A549 (cell line): ENCODE results near the gene RNF217. TPM values are rescaled to one million over a fixed set of nuclear protein-coding genes. Genes with fewer than 3 reads are reported as not detected.

ENCODE experiments used
- ATAC-seq, 2 experiments: fragments of 200-7000 bp in 1 of 2; fragments of >200 bp in 1 of 2; cut with Nextera tagmentation in 1 of 2; cut with Tn5 transposase in 1 of 2; 3 replicates each; pipeline versions ENCODE4 v1.8.0 to v1.9.1; 2018 to 2020; ENCODE audit warnings: mild to moderate bottlenecking in 1 of 2, moderate library complexity in 1 of 2
- CTCF ChIA-PET: fragments of 300-600 bp; sonication (Branson Sonifier 250); formaldehyde crosslinking; extraction: SDS; loops from one replicate; lab custom pipeline; 2021; ENCODE audit warnings: antibody characterized with exemption, inconsistent platforms; lab: Yijun Ruan, JAX
- POLR2A ChIA-PET: fragments of 350-600 bp; formaldehyde crosslinking; extraction: SDS; loops from one replicate; lab custom pipeline; 2021; ENCODE audit warnings: antibody characterized with exemption, inconsistent platforms; lab: Yijun Ruan, JAX
- DNase-seq, 2 experiments: peaks; one replicate each; pipeline versions ENCODE4 v3.0.0 to v3.0.0-alpha.2; 2011 to 2016; ENCODE audit warnings: low read depth in 1 of 2, low spot score in 1 of 2
- FAIRE-seq: peaks from 2 replicates; lab custom pipeline; 2011; peaks lifted over from hg19 to GRCh38; lab: Jason Lieb, UNC
- H3K27ac ChIP-seq, 2 experiments: fragments of >200 bp; sonication (Bioruptor Twin); formaldehyde crosslinking; 3 replicates each; pipeline ENCODE4 v1.5.1; 2016 to 2017
- H3K4me1 ChIP-seq: fragments of >200 bp; sonication (Bioruptor Twin); formaldehyde crosslinking; 3 replicates; pipeline ENCODE4 v1.6.1; 2016
- H3K4me2 ChIP-seq: fragments of >200 bp; sonication (Bioruptor Twin); formaldehyde crosslinking; 3 replicates; pipeline ENCODE4 v1.6.1; 2016
- H3K4me3 ChIP-seq: fragments of >200 bp; sonication (Bioruptor Twin); formaldehyde crosslinking; 3 replicates; pipeline ENCODE4 v1.5.1; 2016
- H3K9me3 ChIP-seq: fragments of >200 bp; sonication (Bioruptor Twin); formaldehyde crosslinking; 3 replicates; pipeline ENCODE4 v1.6.1; 2016
- BHLHE40 ChIP-seq: IDR thresholded peaks from 2 replicates; pipeline ENCODE4 v1.6.1; 2012; ENCODE audit warnings: low read depth, low read length, inconsistent platforms
- CBX2 ChIP-seq: fragments of 200-600 bp; sonication (generic); IDR thresholded peaks from 2 replicates; pipeline ENCODE4 v1.6.1; 2016; ENCODE audit warnings: low read depth, mild to moderate bottlenecking, borderline replicate concordance
- CEBPB ChIP-seq, 2 experiments: fragments of >200 bp in 1 of 2; sonication (Bioruptor Twin) in 1 of 2; formaldehyde crosslinking in 1 of 2; IDR thresholded peaks; 2 replicates each; pipeline ENCODE4 v1.6.1; 2012 to 2016
- EHF ChIP-seq: fragments of 250-450 bp; sonication (Bioruptor Pico); IDR thresholded peaks from 2 replicates; pipeline ENCODE4 v1.5.0; 2020; ENCODE audit warnings: mild to moderate bottlenecking
- FOSL2 ChIP-seq, 2 experiments: fragments of 450-650 bp in 1 of 2; fragments of >200 bp in 1 of 2; sonication (Bioruptor Twin) in 1 of 2; formaldehyde crosslinking; IDR thresholded peaks; 2 replicates each; pipeline versions ENCODE4 v1.5.0 to v1.6.1; 2016 to 2020; ENCODE audit warnings: mild to moderate bottlenecking in 1 of 2, moderate library complexity in 1 of 2
- GATA3 ChIP-seq: IDR thresholded peaks from 2 replicates; pipeline ENCODE4 v1.6.1; 2012; ENCODE audit warnings: borderline replicate concordance
- HEYL ChIP-seq: fragments of 250-450 bp; sonication (Bioruptor Pico); IDR thresholded peaks from 2 replicates; pipeline ENCODE4 v1.8.0; 2021; ENCODE audit warnings: mild to moderate bottlenecking, moderate library complexity
- KDM5A ChIP-seq: fragments of 200-600 bp; sonication (generic); IDR thresholded peaks from 2 replicates; pipeline ENCODE4 v1.6.1; 2016; ENCODE audit warnings: antibody characterized with exemption, mild to moderate bottlenecking
- NPAS2 ChIP-seq: fragments of 250-450 bp; sonication (Bioruptor Pico); IDR thresholded peaks from 2 replicates; pipeline ENCODE4 v1.8.0; 2022; ENCODE audit warnings: mild to moderate bottlenecking, moderate library complexity, borderline replicate concordance
- PHF8 ChIP-seq: fragments of 200-600 bp; sonication (generic); IDR thresholded peaks from 2 replicates; pipeline ENCODE4 v1.6.1; 2016; ENCODE audit warnings: low read depth, mild to moderate bottlenecking, antibody characterized with exemption, moderate library complexity, borderline replicate concordance
- RAD21 ChIP-seq, 2 experiments: fragments of >200 bp in 1 of 2; sonication (Bioruptor Twin) in 1 of 2; formaldehyde crosslinking in 1 of 2; IDR thresholded peaks in 1 of 2; conservative IDR thresholded peaks in 1 of 2; 2 replicates in 1 of 2; 3 replicates in 1 of 2; pipeline ENCODE4 v1.6.1; 2012 to 2018; ENCODE audit warnings: inconsistent platforms in 1 of 2
- SREBF2 ChIP-seq: fragments of 450-650 bp; IDR thresholded peaks from 2 replicates; pipeline ENCODE4 v1.6.1; 2014; ENCODE audit warnings: mild to moderate bottlenecking, moderate library complexity
- ZFP36 ChIP-seq: fragments of 450-650 bp; IDR thresholded peaks from 2 replicates; pipeline ENCODE4 v1.6.1; 2014; ENCODE audit warnings: borderline replicate concordance; ENCODE audit not compliant: partially characterized antibody
- ZNF302 ChIP-seq: fragments of 250-450 bp; sonication (Bioruptor Pico); IDR thresholded peaks from 2 replicates; pipeline ENCODE4 v1.9.0; 2021; ENCODE audit warnings: inconsistent platforms, mild to moderate bottlenecking, moderate library complexity
- whole genome bisulfite sequencing: methylation state at CpG from one replicate; pipeline ENCODE4 v1.1.6; 2017; ENCODE audit errors: missing lambda C conversion rate; 5-methylcytosine and 5-hydroxymethylcytosine counted together
- polyA plus RNA-seq, 4 experiments: library from polyadenylated mRNA; depleted of rRNA in 3 of 4; stranded (reverse); fragments of >200 nt; fragmentation: RNase III in 1 of 4; extraction: RNeasy Plus Mini Kit Qiagen cat#74134 plus additional on column Dnase treatment in 1 of 4; gene quantifications; 2 replicates in 3 of 4; 3 replicates in 1 of 4; pipeline ENCODE4 v1.2.3, GENCODE V29; 2011 to 2017
- TF ChIP-seq, protein P1 (sequence below): fragments of >200 bp; sonication (Bioruptor Twin); formaldehyde crosslinking; IDR thresholded peaks from 2 replicates; pipeline ENCODE4 v1.6.1; 2016
- TF ChIP-seq, protein P2 (sequence below): fragments of 250-450 bp; sonication (Bioruptor Pico); IDR thresholded peaks from 2 replicates; pipeline ENCODE4 v1.5.0; 2020; ENCODE audit warnings: low read depth, mild to moderate bottlenecking, moderate library complexity
- TF ChIP-seq, protein P3 (sequence below): fragments of 200-600 bp; sonication (generic); IDR thresholded peaks from 2 replicates; pipeline ENCODE4 v1.6.1; 2016; ENCODE audit warnings: antibody characterized with exemption, mild to moderate bottlenecking, moderate library complexity
- TF ChIP-seq, protein P4 (sequence below): fragments of >200 bp; sonication (Bioruptor Twin); formaldehyde crosslinking; IDR thresholded peaks from 3 replicates; pipeline ENCODE4 v1.5.1; 2016
- TF ChIP-seq, protein P5 (sequence below): fragments of 150-350 bp; IDR thresholded peaks from 2 replicates; pipeline ENCODE4 v1.6.1; 2014; ENCODE audit warnings: low read depth, mild to moderate bottlenecking, low read length
- TF ChIP-seq, protein P6 (sequence below): IDR thresholded peaks from 2 replicates; pipeline ENCODE4 v1.6.1; 2012; ENCODE audit warnings: low read depth, borderline replicate concordance

The RNF217 gene
- polyA plus RNA-seq, 2 of the 4 experiments (the other 2 are of a cell fraction) = 5.7 to 20.0 TPM

DNA sequence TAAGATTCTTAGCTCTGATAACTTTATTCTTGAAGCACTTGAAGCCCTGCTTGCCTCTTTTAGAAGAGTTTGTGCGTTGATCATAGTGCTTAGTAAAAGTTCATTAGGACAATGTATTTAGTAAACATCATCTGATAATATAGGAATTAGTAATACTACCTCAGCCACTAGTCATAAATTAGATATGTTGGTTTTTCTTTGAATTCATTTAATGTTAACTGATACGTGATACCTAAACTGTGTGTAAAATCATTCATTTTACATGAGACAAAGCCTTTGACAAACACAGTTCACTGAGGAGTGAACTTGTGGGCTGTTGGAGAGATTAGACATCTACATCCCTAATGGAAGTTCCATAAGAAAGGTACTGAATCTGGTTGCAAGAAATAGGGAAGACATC is 91.6 kb downstream of the RNF217 start:
- H3K4me3 ChIP-seq = no peak overlapping the region
- H3K4me2 ChIP-seq = no peak overlapping the region
- FAIRE-seq (no peak), DNase-seq (no peak)
- H3K27ac ChIP-seq = no peak overlapping the region
- no peaks in the 10 kb centered on the region for H3K9me3 ChIP-seq
- WGBS = 92% methylated on average over 2 of the region's 2 CpGs
- TF ChIP-seq, protein P1, sequence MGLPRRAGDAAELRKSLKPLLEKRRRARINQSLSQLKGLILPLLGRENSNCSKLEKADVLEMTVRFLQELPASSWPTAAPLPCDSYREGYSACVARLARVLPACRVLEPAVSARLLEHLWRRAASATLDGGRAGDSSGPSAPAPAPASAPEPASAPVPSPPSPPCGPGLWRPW = no peak
- TF ChIP-seq, protein P2, sequence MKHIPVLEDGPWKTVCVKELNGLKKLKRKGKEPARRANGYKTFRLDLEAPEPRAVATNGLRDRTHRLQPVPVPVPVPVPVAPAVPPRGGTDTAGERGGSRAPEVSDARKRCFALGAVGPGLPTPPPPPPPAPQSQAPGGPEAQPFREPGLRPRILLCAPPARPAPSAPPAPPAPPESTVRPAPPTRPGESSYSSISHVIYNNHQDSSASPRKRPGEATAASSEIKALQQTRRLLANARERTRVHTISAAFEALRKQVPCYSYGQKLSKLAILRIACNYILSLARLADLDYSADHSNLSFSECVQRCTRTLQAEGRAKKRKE = no peak
- TF ChIP-seq EHF (CRISPR knock-in tag) = no peak
- TF ChIP-seq, protein P3, sequence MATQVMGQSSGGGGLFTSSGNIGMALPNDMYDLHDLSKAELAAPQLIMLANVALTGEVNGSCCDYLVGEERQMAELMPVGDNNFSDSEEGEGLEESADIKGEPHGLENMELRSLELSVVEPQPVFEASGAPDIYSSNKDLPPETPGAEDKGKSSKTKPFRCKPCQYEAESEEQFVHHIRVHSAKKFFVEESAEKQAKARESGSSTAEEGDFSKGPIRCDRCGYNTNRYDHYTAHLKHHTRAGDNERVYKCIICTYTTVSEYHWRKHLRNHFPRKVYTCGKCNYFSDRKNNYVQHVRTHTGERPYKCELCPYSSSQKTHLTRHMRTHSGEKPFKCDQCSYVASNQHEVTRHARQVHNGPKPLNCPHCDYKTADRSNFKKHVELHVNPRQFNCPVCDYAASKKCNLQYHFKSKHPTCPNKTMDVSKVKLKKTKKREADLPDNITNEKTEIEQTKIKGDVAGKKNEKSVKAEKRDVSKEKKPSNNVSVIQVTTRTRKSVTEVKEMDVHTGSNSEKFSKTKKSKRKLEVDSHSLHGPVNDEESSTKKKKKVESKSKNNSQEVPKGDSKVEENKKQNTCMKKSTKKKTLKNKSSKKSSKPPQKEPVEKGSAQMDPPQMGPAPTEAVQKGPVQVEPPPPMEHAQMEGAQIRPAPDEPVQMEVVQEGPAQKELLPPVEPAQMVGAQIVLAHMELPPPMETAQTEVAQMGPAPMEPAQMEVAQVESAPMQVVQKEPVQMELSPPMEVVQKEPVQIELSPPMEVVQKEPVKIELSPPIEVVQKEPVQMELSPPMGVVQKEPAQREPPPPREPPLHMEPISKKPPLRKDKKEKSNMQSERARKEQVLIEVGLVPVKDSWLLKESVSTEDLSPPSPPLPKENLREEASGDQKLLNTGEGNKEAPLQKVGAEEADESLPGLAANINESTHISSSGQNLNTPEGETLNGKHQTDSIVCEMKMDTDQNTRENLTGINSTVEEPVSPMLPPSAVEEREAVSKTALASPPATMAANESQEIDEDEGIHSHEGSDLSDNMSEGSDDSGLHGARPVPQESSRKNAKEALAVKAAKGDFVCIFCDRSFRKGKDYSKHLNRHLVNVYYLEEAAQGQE = no peak
- TF ChIP-seq CBX2 = no peak
- no peak for TF ChIP-seq FOSL2 (IDR thresholded peaks at IDR 0.05)
- TF ChIP-seq FOSL2 (CRISPR knock-in tag; IDR thresholded peaks at IDR 0.05) = no peak
- TF ChIP-seq NPAS2 (CRISPR knock-in tag) = no peak
- TF ChIP-seq, all 56 proteins: peak for 0
- no peak for ATAC-seq
- POLR2A ChIA-PET = no interaction called here
- H3K4me1 ChIP-seq = peaks cover 24% of the 10 kb centered on the region
- CTCF ChIA-PET = no interaction called here

DNA sequence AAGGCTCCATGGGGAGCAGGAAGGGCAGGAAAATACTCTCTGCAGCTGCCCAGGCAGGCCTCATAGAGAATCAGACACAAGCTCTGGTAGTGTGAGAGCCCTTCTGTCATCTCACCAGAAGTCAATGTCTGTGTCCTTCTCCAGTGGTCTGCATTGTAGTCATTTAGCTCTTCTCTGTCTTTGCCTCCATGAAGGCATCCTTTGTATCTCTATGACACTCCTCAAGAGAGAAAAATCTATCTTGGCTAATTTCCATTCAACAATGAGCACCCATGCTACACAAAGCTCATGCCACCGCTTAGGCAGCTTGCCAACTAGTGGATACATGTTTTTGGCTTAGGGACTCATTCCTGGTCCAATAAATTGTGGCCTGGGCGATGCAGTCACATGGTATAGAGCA is 92.1 kb downstream of the RNF217 start:
- 88% methylated on average over 1 of the region's 2 CpGs for WGBS
- no peak for FAIRE-seq
- no peak for ATAC-seq
- H3K9me3 ChIP-seq = no peaks in the 10 kb centered on the region
- ChIA-PET POLR2A (no interaction called here), CTCF (no interaction called here)
- no peak overlapping the region for H3K4me2 ChIP-seq
- H3K4me1 ChIP-seq = peaks cover 24% of the 10 kb centered on the region
- H3K4me3 ChIP-seq = no peak overlapping the region
- no peak for DNase-seq
- no peak overlapping the region for H3K27ac ChIP-seq
- TF ChIP-seq ZNF302 (CRISPR knock-in tag) = no peak
- no peak for TF ChIP-seq NPAS2 (CRISPR knock-in tag)
- TF ChIP-seq SREBF2 = no peak
- TF ChIP-seq, protein P4, sequence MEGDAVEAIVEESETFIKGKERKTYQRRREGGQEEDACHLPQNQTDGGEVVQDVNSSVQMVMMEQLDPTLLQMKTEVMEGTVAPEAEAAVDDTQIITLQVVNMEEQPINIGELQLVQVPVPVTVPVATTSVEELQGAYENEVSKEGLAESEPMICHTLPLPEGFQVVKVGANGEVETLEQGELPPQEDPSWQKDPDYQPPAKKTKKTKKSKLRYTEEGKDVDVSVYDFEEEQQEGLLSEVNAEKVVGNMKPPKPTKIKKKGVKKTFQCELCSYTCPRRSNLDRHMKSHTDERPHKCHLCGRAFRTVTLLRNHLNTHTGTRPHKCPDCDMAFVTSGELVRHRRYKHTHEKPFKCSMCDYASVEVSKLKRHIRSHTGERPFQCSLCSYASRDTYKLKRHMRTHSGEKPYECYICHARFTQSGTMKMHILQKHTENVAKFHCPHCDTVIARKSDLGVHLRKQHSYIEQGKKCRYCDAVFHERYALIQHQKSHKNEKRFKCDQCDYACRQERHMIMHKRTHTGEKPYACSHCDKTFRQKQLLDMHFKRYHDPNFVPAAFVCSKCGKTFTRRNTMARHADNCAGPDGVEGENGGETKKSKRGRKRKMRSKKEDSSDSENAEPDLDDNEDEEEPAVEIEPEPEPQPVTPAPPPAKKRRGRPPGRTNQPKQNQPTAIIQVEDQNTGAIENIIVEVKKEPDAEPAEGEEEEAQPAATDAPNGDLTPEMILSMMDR = no peak
- TF ChIP-seq ZFP36 = no peak
- TF ChIP-seq PHF8 = no peak
- TF ChIP-seq, protein P5, sequence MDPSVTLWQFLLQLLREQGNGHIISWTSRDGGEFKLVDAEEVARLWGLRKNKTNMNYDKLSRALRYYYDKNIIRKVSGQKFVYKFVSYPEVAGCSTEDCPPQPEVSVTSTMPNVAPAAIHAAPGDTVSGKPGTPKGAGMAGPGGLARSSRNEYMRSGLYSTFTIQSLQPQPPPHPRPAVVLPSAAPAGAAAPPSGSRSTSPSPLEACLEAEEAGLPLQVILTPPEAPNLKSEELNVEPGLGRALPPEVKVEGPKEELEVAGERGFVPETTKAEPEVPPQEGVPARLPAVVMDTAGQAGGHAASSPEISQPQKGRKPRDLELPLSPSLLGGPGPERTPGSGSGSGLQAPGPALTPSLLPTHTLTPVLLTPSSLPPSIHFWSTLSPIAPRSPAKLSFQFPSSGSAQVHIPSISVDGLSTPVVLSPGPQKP = no peak
- TF ChIP-seq, protein P6, sequence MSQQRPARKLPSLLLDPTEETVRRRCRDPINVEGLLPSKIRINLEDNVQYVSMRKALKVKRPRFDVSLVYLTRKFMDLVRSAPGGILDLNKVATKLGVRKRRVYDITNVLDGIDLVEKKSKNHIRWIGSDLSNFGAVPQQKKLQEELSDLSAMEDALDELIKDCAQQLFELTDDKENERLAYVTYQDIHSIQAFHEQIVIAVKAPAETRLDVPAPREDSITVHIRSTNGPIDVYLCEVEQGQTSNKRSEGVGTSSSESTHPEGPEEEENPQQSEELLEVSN = no peak
- TF ChIP-seq HEYL (CRISPR knock-in tag) = no peak
- no peak for TF ChIP-seq GATA3
- no peak for TF ChIP-seq CEBPB (IDR thresholded peaks at IDR 0.05)
- no peak for TF ChIP-seq BHLHE40
- no peak for TF ChIP-seq RAD21 (conservative IDR thresholded peaks at IDR 0.05 in 1 of 2, IDR thresholded peaks at IDR 0.05 in 1 of 2)
- TF ChIP-seq KDM5A = no peak
